ENCODE measurements around the gene KRT7.

KRT7 gene

DNA sequence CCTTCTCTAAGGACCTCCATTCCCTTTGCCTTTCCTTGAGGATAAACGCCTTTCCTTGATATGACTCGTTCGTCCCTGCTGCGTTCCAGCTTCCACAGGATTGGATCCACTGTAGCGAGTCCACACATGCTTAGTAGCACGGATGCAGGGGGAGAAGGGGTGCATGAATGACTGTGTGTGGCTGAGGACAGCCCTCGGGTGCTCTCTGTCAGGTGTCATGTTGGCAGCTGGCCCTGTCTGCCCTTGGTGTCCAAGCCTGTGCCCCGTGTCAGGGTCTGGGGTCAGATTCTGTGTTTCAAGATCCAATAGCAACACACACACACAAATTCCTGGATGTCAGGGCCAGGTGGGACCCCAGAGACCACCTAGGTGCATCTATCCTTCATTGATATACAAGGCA, 23.7 kb upstream of the KRT7 start:
- TF ChIP-seq, protein P1, sequence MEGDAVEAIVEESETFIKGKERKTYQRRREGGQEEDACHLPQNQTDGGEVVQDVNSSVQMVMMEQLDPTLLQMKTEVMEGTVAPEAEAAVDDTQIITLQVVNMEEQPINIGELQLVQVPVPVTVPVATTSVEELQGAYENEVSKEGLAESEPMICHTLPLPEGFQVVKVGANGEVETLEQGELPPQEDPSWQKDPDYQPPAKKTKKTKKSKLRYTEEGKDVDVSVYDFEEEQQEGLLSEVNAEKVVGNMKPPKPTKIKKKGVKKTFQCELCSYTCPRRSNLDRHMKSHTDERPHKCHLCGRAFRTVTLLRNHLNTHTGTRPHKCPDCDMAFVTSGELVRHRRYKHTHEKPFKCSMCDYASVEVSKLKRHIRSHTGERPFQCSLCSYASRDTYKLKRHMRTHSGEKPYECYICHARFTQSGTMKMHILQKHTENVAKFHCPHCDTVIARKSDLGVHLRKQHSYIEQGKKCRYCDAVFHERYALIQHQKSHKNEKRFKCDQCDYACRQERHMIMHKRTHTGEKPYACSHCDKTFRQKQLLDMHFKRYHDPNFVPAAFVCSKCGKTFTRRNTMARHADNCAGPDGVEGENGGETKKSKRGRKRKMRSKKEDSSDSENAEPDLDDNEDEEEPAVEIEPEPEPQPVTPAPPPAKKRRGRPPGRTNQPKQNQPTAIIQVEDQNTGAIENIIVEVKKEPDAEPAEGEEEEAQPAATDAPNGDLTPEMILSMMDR (IDR thresholded peaks at IDR 0.05; ENCODE audit: insufficient read depth, low read length, missing control alignments) = no peak
- no peak overlapping the region for H3K4me3 ChIP-seq (ENCODE audit: low read depth, low read length)
- CTCF ChIA-PET = interaction anchor here (0.5 to 7.9 kb wide), 6 partner anchors 12 to 670 kb away, joined by 3 to 144 read pairs (median 7); no protein-coding TSS in a partner anchor
- POLR2A ChIA-PET = no interaction called here
- DNase-seq (ENCODE audit: low read depth, low spot score) = no peak

DNA sequence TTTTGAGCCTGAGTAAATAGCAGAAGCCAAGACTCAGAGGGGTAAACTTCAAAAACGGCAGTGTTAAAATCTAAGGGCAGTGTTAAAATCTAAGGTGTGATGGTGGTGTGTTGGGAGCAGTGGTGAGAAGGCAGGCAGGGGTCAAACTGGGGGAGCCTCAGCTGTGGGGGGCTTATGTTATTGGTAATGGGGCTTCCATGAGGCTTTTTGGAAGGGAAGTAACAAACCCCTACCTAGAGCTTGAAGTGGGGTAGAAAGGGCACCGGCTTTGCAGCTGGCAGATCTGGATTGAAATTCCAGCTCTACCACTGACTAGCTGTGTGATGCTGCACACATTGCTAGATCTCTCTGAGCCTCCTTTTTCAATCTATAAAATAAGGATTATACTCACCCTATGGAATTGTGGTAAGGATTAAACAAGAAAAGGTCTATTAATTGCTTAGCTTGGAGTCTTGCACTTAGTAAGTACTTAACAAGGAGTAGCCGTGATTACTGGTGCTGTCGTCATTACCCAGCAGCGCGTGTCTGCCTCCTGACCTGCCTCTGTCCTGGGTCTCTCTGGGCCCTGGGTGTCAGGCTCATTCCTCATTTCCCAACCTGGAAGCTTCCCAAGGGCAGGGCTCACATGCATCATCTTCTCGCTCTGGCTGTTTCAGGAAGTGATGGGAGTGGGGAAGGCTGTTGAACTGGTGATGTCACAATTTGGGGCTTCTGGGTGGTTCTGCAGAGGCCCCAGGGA, 22.7 kb upstream of the KRT7 start:
- ChIA-PET CTCF (interaction anchor here (0.5 to 8.0 kb wide), 9 partner anchors 7 to 117 kb away, joined by 3 to 144 read pairs (median 52); partner anchors contain the start of gene KRT80), POLR2A (no interaction called here)
- H3K4me3 ChIP-seq (ENCODE audit: low read depth, low read length) = no peak overlapping the region
- no peak for DNase-seq (ENCODE audit: low read depth, low spot score)
- TF ChIP-seq, protein P1 (IDR thresholded peaks at IDR 0.05; ENCODE audit: insufficient read depth, low read length, missing control alignments) = no peak

DNA sequence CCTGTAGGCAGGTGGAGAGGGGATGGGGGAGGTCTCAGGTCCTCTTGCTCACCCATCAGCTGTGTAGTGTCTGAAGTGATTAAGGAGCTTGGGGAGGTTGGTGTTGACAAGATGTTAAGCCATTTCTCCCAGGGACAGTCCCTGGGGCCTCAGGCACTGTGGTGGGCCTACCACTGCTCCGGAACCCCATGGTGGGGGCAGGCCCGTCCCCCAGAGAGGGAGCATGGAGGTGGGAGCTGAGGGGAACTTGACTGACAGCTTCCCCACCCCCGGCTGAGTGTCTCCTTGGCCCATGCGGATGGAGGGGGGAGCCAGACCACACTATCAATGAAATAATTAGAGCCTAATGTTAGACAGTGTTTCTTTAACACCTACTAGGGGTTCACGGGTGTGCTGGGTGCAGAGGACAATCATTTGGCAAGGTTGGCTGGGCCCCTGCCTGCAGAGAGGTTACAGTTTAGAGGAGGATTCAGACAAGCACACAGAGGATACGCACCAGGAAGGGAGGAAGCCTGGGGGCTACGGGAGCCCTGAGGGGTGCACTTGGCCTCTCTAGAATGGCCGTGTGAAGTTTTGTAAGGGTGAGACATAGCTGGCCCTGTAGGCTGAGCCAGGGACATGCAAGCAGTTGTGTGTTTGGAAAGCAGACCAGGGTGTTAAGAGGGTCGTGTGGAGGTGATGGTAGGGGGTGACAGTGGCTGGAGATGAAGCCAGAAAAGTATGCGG, 22.0 kb upstream of the KRT7 start:
- POLR2A ChIA-PET = no interaction called here
- no peak for DNase-seq (ENCODE audit: low read depth, low spot score)
- H3K4me3 ChIP-seq (ENCODE audit: low read depth, low read length) = no peak overlapping the region
- CTCF ChIA-PET = interaction anchor here (1.4 to 8.0 kb wide), 12 partner anchors 8 to 116 kb away, joined by 4 to 144 read pairs (median 32); partner anchors contain the start of gene KRT80
- TF ChIP-seq, protein P1 (IDR thresholded peaks at IDR 0.05; ENCODE audit: insufficient read depth, low read length, missing control alignments) = no peak

DNA sequence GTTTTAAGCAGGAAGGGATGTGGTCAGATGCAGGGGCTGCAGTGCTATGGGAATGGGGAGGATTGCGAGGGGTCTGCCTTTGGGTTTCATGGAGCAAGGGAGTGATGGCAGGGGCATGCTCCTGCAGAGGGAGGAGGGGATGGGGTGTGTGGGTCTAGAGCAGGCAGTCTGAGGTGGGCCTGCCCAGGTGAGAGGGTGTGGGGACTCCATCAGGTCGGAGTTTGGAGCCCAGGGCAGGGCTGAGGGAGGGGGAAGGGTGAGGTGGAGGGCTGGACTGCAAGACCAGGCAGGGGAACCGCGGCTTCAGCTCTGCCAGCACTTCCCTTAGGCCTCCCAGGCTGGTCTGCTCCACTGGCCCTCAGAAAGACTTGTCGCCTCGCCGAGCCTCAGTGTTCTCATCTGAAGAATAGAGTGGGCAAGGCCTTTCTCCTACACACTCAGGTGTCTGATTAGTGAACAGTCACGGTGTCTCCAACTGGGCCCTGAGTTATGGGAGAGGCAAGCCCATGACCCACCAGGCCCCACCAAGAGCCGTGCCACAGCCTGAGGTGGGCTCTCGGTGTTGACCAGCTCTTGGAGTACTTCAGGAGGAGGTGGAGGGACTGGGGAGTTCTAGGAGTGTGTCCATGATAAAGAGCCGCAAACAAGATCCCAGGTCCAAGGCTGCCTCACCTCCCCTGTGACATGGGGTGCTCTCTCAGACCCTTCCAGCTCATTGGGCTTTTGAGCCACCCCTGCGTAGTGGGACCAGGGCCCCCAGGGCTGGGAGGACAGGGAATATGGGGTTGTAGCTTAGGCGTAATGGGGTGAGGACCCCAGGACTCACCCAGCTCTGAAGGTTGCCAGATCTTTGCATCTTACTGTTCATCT, 21.1 kb upstream of the KRT7 start:
- no peak for DNase-seq (ENCODE audit: low read depth, low spot score)
- POLR2A ChIA-PET = no interaction called here
- H3K4me3 ChIP-seq (ENCODE audit: low read depth, low read length) = no peak overlapping the region
- TF ChIP-seq, protein P1 (IDR thresholded peaks at IDR 0.05; ENCODE audit: insufficient read depth, low read length, missing control alignments) = no peak
- CTCF ChIA-PET = interaction anchor here (0.9 to 8.0 kb wide), 15 partner anchors 9 to 115 kb away, joined by 3 to 144 read pairs (median 29); partner anchors contain the start of gene KRT80

DNA sequence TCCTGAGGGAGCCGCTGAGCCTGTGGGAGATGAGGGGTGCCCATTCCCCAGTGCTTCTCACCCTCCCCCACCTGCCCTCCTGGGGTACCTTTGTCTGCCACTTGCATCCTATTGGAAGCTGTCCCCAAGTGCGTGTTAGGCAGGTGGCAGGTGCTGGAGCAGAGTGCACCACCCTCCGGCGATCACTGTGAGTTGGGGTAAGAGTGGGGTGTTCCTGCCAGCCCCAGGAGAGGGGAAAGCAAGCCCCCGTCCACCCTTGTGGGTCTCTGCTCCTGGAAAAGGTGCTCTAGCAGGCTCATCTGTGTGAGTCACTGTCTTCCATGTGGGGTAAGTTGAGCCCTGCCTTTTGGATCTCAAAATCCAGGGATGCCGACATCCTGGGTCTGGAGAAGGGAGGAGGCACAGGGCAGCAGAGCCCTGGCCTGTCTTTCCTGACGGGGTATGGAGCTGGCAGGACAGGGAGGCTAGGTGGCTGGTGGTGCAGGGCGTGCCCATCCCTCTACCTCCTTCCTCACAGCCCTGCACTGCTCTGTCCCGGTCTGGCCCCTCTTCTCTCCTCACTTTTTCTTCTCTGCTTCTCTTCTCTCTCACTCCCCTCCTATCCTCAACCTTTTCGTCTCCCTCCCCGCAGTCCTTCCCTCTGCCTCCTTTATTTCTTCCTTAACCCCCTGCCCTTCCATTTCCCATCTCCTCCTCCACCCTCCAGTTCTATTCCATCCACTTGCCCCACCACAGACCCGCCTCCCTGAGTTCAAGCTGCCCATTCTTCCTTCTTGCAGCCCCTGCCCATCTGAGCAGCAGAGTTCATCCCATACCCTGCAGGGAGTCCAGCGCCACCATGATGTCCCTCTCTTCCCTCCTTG, 20.1 kb upstream of the KRT7 start:
- ChIA-PET POLR2A (no interaction called here), CTCF (interaction anchor here (0.7 to 8.0 kb wide), 21 partner anchors 10 to 114 kb away, joined by 3 to 144 read pairs (median 6); partner anchors contain the start of gene KRT80)
- H3K4me3 ChIP-seq (ENCODE audit: low read depth, low read length) = no peak overlapping the region
- TF ChIP-seq, protein P1 (IDR thresholded peaks at IDR 0.05; ENCODE audit: insufficient read depth, low read length, missing control alignments) = no peak
- no peak for DNase-seq (ENCODE audit: low read depth, low spot score)
